Measurements from ENCODE around the gene CYB5D1.

The CYB5D1 gene

DNA sequence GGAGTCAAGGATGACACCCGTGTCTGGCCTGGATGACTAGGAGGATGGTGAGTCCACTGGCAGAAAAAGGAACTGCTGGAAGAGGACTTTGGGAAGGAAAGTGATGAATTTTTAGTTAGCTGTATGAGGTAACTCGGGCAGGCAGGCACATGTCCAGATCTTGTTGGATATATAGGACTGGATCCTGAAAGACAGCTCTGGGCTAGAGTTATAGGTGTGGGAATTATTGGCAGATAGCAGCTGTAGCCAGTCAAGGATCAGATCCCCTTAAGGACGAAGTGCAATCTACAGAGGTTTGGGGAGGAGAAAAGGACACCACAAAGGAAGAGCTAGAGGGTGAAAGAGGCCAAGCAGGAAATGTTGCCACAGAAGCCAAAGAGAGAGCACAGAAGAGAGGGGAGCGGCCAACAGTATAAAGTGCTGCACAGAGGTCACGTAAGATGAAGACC lies 10.1 kb downstream of the CYB5D1 start:
- TF ChIP-seq RARB (CRISPR knock-in tag; IDR thresholded peaks at IDR 0.05): no peak
- ATAC-seq: no peak

DNA sequence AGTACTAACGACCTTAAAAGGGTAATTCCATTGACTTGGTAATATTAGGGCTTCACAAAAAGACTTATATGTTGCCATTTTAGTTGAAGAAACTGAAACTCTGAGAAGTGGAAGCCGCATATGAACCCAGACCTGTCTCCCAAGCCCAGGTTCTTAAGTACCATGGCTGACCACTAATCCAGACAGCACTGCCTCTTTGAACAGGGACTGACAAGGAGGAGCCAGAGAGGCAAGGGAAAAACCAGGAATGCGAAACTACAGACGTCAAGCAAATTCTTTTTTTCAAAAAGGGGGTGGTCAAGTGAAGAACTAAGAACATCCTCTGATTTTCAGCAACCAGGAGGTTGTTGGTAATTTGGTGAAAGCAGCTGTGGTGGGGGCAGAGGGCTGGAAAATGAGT lies 15.2 kb downstream of the CYB5D1 start:
- TF ChIP-seq ZNF565 (CRISPR knock-in tag; conservative IDR thresholded peaks at IDR 0.05; ENCODE audit: low read depth) (no peak), TCF4 (CRISPR knock-in tag; IDR thresholded peaks at IDR 0.05; ENCODE audit: borderline replicate concordance) (no peak)
- no peak for ATAC-seq

DNA sequence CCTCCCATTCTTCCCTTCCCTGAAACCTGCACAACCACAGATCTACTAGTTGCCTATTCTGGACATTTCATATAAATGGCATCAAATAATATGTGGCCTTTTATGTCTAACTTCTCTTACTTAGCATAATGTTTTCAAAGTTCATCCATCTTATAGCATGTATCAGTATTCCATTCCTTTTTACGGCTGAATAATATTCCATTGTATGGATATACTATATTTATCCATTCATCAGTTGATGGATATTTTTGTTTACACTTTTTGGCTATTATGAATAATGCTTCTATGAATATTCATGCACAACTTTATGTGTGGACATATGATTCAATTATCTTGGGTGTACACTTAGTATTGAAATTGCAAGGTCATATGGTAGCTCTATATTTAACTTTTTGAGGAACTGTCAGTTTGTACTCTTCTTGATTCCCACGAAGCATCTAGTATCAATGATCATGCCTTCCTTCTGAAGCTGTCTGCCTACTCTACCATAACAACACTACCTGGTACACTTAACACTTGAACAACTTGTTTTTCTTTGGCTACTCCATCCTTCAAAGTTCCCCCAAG lies 18.1 kb downstream of the CYB5D1 start:
- TF ChIP-seq OSR1 (CRISPR knock-in tag; IDR thresholded peaks at IDR 0.05): no peak
- no peak for TF ChIP-seq TCF4 (CRISPR knock-in tag; IDR thresholded peaks at IDR 0.05; ENCODE audit: borderline replicate concordance)
- TF ChIP-seq ISL1 (CRISPR knock-in tag; IDR thresholded peaks at IDR 0.05): no peak
- TF ChIP-seq, protein P1, sequence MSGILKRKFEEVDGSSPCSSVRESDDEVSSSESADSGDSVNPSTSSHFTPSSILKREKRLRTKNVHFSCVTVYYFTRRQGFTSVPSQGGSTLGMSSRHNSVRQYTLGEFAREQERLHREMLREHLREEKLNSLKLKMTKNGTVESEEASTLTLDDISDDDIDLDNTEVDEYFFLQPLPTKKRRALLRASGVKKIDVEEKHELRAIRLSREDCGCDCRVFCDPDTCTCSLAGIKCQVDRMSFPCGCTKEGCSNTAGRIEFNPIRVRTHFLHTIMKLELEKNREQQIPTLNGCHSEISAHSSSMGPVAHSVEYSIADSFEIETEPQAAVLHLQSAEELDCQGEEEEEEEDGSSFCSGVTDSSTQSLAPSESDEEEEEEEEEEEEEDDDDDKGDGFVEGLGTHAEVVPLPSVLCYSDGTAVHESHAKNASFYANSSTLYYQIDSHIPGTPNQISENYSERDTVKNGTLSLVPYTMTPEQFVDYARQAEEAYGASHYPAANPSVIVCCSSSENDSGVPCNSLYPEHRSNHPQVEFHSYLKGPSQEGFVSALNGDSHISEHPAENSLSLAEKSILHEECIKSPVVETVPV (CRISPR knock-in tag; IDR thresholded peaks at IDR 0.05): no peak
- no peak for ATAC-seq

DNA sequence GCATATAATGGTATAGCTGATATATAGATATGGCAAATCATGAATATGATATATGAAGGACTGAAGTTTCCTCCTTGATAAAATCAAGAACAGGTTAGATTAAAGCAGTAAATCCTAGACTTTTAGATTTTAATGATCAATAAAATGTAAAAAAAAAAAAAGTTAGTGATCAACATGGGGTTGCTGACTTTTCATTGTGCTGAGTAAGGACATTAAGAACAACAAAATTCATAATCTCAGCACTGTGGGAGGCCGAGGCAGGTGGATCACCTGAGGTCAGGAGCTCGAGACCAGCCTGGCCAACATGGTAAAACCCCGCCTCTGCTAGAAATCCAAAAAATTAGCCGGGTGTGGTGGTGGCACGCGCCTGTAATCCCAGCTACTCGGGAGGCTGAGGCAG lies 20.4 kb downstream of the CYB5D1 start:
- TF ChIP-seq ZNF70 (CRISPR knock-in tag; IDR thresholded peaks at IDR 0.05) (no peak), ARNTL (CRISPR knock-in tag; IDR thresholded peaks at IDR 0.05; ENCODE audit: borderline replicate concordance, low read depth) (no peak), BACH2 (CRISPR knock-in tag; IDR thresholded peaks at IDR 0.05; ENCODE audit: borderline replicate concordance) (no peak), ZFP3 (CRISPR knock-in tag; IDR thresholded peaks at IDR 0.05) (no peak), ESRRG (CRISPR knock-in tag; IDR thresholded peaks at IDR 0.05) (no peak), GLIS3 (CRISPR knock-in tag; IDR thresholded peaks at IDR 0.05) (no peak)
- TF ChIP-seq, protein P2, sequence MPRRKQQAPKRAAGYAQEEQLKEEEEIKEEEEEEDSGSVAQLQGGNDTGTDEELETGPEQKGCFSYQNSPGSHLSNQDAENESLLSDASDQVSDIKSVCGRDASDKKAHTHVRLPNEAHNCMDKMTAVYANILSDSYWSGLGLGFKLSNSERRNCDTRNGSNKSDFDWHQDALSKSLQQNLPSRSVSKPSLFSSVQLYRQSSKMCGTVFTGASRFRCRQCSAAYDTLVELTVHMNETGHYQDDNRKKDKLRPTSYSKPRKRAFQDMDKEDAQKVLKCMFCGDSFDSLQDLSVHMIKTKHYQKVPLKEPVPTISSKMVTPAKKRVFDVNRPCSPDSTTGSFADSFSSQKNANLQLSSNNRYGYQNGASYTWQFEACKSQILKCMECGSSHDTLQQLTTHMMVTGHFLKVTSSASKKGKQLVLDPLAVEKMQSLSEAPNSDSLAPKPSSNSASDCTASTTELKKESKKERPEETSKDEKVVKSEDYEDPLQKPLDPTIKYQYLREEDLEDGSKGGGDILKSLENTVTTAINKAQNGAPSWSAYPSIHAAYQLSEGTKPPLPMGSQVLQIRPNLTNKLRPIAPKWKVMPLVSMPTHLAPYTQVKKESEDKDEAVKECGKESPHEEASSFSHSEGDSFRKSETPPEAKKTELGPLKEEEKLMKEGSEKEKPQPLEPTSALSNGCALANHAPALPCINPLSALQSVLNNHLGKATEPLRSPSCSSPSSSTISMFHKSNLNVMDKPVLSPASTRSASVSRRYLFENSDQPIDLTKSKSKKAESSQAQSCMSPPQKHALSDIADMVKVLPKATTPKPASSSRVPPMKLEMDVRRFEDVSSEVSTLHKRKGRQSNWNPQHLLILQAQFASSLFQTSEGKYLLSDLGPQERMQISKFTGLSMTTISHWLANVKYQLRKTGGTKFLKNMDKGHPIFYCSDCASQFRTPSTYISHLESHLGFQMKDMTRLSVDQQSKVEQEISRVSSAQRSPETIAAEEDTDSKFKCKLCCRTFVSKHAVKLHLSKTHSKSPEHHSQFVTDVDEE (CRISPR knock-in tag; IDR thresholded peaks at IDR 0.05): no peak
- TF ChIP-seq, protein P3, sequence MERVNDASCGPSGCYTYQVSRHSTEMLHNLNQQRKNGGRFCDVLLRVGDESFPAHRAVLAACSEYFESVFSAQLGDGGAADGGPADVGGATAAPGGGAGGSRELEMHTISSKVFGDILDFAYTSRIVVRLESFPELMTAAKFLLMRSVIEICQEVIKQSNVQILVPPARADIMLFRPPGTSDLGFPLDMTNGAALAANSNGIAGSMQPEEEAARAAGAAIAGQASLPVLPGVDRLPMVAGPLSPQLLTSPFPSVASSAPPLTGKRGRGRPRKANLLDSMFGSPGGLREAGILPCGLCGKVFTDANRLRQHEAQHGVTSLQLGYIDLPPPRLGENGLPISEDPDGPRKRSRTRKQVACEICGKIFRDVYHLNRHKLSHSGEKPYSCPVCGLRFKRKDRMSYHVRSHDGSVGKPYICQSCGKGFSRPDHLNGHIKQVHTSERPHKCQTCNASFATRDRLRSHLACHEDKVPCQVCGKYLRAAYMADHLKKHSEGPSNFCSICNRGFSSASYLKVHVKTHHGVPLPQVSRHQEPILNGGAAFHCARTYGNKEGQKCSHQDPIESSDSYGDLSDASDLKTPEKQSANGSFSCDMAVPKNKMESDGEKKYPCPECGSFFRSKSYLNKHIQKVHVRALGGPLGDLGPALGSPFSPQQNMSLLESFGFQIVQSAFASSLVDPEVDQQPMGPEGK (CRISPR knock-in tag; IDR thresholded peaks at IDR 0.05; ENCODE audit: borderline replicate concordance): no peak
- ATAC-seq: no peak

DNA sequence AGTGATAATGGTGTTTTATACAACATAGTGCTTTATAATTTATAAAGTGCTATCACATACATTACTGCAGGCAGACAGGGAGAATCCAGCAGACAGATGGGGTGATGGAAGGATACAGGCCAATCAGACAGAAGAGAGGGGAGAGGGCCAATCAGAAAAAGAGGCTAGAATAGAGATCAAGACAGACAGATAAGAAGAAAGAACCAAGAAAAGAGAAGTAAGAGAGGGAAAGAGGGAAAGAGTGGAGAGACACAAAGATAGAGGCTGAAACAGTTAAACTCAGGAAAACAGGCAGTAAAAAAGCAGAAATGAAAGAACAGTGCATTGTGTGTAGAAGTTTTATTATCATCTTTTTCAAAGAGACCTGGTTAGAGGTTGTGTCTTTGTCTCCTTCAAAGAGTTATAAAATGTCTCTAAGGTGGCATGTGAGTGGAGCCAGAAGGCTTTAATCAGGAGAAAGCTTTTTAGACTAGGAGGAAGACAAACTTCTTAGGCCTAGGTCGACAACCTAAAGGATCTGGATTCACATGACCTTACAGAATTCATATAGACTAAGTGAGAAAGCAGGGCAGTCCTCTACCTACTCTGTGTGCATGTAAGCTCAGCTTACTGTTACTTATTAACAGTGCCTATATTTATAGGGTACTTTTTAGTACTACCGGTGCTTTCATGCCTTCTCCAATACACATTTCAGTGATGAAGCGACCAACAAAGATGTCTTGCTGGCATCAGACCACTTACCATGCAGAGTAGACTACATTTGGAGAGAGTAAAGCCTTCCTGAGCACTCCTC lies 22.5 kb downstream of the CYB5D1 start:
- ATAC-seq: no peak
- no peak for TF ChIP-seq TCF4 (CRISPR knock-in tag; IDR thresholded peaks at IDR 0.05; ENCODE audit: borderline replicate concordance)
- no peak for TF ChIP-seq ESRRG (CRISPR knock-in tag; IDR thresholded peaks at IDR 0.05)
- TF ChIP-seq, protein P3 (CRISPR knock-in tag; IDR thresholded peaks at IDR 0.05; ENCODE audit: borderline replicate concordance): no peak
- TF ChIP-seq ISL1 (CRISPR knock-in tag; IDR thresholded peaks at IDR 0.05): no peak
- TF ChIP-seq OSR1 (CRISPR knock-in tag; IDR thresholded peaks at IDR 0.05): no peak
- TF ChIP-seq, protein P1 (CRISPR knock-in tag; IDR thresholded peaks at IDR 0.05): no peak
- TF ChIP-seq, protein P4, sequence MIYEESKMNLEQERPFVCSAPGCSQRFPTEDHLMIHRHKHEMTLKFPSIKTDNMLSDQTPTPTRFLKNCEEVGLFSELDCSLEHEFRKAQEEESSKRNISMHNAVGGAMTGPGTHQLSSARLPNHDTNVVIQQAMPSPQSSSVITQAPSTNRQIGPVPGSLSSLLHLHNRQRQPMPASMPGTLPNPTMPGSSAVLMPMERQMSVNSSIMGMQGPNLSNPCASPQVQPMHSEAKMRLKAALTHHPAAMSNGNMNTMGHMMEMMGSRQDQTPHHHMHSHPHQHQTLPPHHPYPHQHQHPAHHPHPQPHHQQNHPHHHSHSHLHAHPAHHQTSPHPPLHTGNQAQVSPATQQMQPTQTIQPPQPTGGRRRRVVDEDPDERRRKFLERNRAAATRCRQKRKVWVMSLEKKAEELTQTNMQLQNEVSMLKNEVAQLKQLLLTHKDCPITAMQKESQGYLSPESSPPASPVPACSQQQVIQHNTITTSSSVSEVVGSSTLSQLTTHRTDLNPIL (CRISPR knock-in tag; IDR thresholded peaks at IDR 0.05; ENCODE audit: low read depth): no peak
- TF ChIP-seq GLIS3 (CRISPR knock-in tag; IDR thresholded peaks at IDR 0.05): no peak
- TF ChIP-seq CSDC2 (CRISPR knock-in tag; IDR thresholded peaks at IDR 0.05): no peak
- TF ChIP-seq ZNF70 (CRISPR knock-in tag; IDR thresholded peaks at IDR 0.05): no peak
- TF ChIP-seq PPARA (CRISPR knock-in tag; IDR thresholded peaks at IDR 0.05; ENCODE audit: borderline replicate concordance): no peak
- TF ChIP-seq, protein P2 (CRISPR knock-in tag; IDR thresholded peaks at IDR 0.05): no peak
- no peak for TF ChIP-seq BACH2 (CRISPR knock-in tag; IDR thresholded peaks at IDR 0.05; ENCODE audit: borderline replicate concordance)

All from SK-N-SH treated with all-trans-retinoic acid at 6 μM for 48 hours (cell line).